ENCODE data around the gene C1orf159. TPM values are rescaled to one million over a fixed set of nuclear protein-coding genes. Genes with fewer than 3 reads are reported as not detected.

C1orf159 gene
- total RNA-seq, 1 donor from 2014 or later: 9.7 TPM

DNA sequence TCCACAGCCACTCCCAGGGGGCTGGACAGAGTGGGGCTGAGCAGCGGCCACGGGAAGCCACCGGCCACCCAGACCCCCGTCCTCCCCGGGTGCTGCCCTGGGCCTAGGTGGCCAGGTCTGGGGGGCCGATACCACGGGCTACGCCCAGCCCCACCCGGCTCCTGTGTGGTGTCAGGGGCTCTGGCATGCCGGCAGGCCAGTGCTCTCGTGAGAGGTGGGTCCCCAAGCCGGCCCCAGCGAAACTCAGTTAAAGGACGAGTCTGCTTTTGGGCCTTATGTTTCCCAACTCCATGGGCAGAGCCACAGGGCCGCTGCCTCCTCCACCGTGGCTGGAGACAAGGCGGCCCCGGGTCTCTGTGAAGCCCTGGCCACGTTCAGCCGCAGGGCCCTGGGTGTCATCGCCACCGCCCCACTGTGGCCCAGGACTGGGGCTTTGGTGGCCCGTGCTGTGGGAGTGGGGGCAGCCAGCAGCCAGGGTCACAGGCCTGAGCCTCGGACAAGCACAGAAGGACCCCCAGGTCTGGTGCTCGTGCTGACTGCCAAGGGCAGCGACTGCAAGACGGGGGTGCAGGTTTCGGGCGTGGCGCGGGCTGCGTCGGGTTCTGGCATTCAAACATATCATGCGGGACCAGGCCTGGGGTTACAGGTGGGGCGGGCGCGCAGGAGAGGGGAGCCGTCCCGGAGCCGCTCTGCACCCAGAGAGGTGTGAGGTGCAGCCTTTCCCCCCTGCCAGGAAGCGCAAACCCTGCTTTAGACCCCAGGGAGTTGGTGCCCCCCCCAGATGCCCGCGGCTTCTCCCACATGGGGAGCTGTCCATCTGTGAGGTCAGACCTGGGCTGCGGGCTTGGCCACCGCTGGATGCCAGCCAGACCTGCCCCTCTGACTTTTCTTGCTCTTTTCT is 11.9 kb upstream of the C1orf159 start:
- H3K27me3 ChIP-seq: no peaks in the 10 kb centered on the region
- TF ChIP-seq, protein P1, sequence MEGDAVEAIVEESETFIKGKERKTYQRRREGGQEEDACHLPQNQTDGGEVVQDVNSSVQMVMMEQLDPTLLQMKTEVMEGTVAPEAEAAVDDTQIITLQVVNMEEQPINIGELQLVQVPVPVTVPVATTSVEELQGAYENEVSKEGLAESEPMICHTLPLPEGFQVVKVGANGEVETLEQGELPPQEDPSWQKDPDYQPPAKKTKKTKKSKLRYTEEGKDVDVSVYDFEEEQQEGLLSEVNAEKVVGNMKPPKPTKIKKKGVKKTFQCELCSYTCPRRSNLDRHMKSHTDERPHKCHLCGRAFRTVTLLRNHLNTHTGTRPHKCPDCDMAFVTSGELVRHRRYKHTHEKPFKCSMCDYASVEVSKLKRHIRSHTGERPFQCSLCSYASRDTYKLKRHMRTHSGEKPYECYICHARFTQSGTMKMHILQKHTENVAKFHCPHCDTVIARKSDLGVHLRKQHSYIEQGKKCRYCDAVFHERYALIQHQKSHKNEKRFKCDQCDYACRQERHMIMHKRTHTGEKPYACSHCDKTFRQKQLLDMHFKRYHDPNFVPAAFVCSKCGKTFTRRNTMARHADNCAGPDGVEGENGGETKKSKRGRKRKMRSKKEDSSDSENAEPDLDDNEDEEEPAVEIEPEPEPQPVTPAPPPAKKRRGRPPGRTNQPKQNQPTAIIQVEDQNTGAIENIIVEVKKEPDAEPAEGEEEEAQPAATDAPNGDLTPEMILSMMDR (IDR thresholded peaks at IDR 0.05): no peak
- DNase-seq (no peak), ATAC-seq (no peak)
- H3K4me3 ChIP-seq: peak overlapping the region; percentile 11
- H3K36me3 ChIP-seq: no peaks in the 10 kb centered on the region
- no peak overlapping the region for H3K27ac ChIP-seq
- H3K9me3 ChIP-seq: no peaks in the 10 kb centered on the region
- intact Hi-C loops (cut with DNase I): loop anchor here (10.0 kb wide), 1 partner anchor 157 kb away; the partner anchor contains the start of gene SCNN1D
- no peaks in the 10 kb centered on the region for H3K4me1 ChIP-seq

DNA sequence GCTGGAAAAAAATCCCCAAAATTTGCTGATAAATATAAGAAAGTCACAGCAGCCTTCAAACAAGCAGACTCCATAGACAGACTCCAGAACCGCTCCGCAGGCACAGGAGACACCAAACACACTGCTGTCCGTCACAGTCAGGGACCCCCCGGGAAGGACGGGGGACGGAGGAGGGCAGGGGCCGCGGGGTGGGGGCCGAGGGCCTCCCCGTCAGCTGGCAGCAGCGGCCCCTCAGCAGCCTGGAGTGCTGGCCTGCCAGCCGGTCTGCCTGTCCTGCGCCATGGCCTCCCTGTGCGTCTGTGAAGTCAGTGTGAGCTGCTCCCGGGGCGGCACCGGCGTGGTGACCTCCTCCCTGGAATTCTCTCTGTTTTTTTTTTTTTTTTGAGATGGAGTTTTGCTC is 10.1 kb upstream of the C1orf159 start:
- H3K4me1 ChIP-seq: peaks cover 5% of the 10 kb centered on the region
- no peak for DNase-seq
- TF ChIP-seq, protein P1 (IDR thresholded peaks at IDR 0.05): no peak

DNA sequence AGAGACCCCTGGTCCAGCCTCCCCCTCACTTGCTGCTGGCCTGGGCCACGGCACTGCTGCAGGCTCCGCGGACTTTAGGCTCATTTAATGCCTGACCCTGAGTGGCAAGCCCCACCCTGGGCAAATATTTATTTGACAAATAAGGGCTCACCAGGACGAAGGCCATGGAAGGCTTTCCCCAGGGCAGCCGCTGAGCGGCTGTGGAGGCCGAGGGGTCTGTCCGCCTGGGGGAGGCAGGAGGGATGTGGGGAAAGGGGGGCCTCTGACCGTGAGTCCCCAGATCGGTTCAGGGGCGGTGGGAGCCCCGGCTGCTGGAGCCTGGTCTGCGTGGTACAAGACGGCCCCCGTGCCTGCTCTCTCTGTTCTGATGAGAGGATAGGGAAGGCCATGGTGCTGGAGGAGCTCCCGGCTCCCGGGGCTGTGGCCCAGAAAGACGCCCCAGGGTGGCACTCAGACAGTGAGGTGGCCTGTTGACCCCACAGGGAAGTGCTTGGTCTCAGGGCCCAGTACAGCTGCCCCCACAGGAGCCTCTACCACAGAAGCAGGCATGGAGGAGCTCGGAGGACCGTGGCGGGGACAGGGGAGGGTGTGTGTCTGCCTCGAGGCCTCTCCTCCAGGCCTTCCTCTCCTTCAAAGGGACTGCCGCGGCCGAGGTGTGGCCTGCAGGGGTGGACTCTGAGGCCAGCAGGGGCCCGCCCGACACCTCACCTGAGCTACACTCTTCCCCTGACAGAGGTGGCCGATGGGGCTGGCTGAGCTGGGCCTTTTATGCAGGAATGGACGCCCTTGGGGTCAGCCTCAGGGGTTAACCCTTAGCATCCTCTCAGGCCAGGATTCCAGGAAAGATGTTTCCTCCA is 9.1 kb upstream of the C1orf159 start:
- ATAC-seq: peak; percentile 23

More for the DNA sequence above, 10.1 kb upstream of the C1orf159 start:
- no peaks in the 10 kb centered on the region for H3K36me3 ChIP-seq
- H3K27ac ChIP-seq: no peak overlapping the region
- intact Hi-C loops (cut with DNase I): loop anchor here (10.0 kb wide), 1 partner anchor 159 kb away; the partner anchor contains the start of gene SCNN1D
- peaks cover 5% of the 10 kb centered on the region for H3K27me3 ChIP-seq
- ATAC-seq: no peak
- no peak overlapping the region for H3K4me3 ChIP-seq
- no peaks in the 10 kb centered on the region for H3K9me3 ChIP-seq

DNA sequence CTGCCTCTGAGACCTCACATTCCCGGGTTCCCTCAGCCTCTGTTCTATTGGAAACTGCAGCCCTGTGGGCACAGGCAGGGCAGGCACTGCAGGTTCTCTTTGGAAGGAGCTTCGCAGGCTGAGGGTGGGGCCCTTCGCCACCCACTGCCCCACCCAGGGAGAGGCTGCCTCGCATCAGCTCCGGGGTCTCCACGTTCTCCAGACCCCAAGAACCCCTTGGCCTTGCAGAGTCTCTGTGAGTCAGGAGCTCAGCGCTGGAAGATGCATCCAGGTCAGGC is 8.6 kb upstream of the C1orf159 start:
- intact Hi-C loops (cut with DNase I): loop anchor here (10.0 kb wide), 1 partner anchor 160 kb away; the partner anchor contains the start of gene SCNN1D
- Histone ChIP-seq H3K4me3 (no peak overlapping the region), H3K27ac (no peak overlapping the region), H3K4me1 (peaks cover 5% of the 10 kb centered on the region), H3K27me3 (peaks cover 5% of the 10 kb centered on the region), H3K9me3 (no peaks in the 10 kb centered on the region), H3K36me3 (no peaks in the 10 kb centered on the region)
- DNase-seq: no peak
- TF ChIP-seq, protein P1 (IDR thresholded peaks at IDR 0.05): no peak
- ATAC-seq: no peak

More for the DNA sequence above, 9.1 kb upstream of the C1orf159 start:
- Histone ChIP-seq H3K27me3 (peaks cover 5% of the 10 kb centered on the region), H3K36me3 (no peaks in the 10 kb centered on the region), H3K4me1 (peaks cover 5% of the 10 kb centered on the region), H3K27ac (no peak overlapping the region), H3K9me3 (no peaks in the 10 kb centered on the region), H3K4me3 (no peak overlapping the region)
- DNase-seq: no peak
- intact Hi-C loops (cut with DNase I): loop anchor here (10.0 kb wide), 1 partner anchor 160 kb away; the partner anchor contains the start of gene SCNN1D
- TF ChIP-seq, protein P1 (IDR thresholded peaks at IDR 0.05): no peak

GRCh38 chr1:1123581-1124507 is 8.0 kb upstream of the C1orf159 start:
- no peak for DNase-seq
- ATAC-seq: no peak
- peaks cover 5% of the 10 kb centered on the region for H3K27me3 ChIP-seq
- intact Hi-C loops (cut with DNase I): loop anchor here (10.0 kb wide), 1 partner anchor 161 kb away; the partner anchor contains the start of gene SCNN1D
- no peaks in the 10 kb centered on the region for H3K9me3 ChIP-seq
- no peaks in the 10 kb centered on the region for H3K36me3 ChIP-seq
- peaks cover 5% of the 10 kb centered on the region for H3K4me1 ChIP-seq
- TF ChIP-seq, protein P1 (IDR thresholded peaks at IDR 0.05): no peak
- no peak overlapping the region for H3K4me3 ChIP-seq
- no peak overlapping the region for H3K27ac ChIP-seq

Data from upper lobe of right lung (tissue), 1 donor.